Tibial nerve (tissue), 4 donors: Measurements from ENCODE around the gene AFG1L. TPM values are rescaled to one million over a fixed set of nuclear protein-coding genes. Genes with fewer than 3 reads are reported as not detected.

Experiments
- DNase-seq, 2 donors: peaks; one replicate each; pipeline ENCODE4 v3.0.0-alpha.2; 2019; ENCODE audit warnings: low spot score in 2 of 2
- H3K27ac ChIP-seq, 4 donors: fragments of 200-600 bp; sonication (generic) in 3 of 4; one replicate each; pipeline ENCODE4 v1.5.1; 2017 to 2019; ENCODE audit warnings: mild to moderate bottlenecking in 1 of 4
- H3K27me3 ChIP-seq, 2 donors: fragments of 200-600 bp; sonication (generic) in 1 of 2; one replicate each; pipeline versions ENCODE4 v1.5.1 to v1.6.0; 2017 to 2019
- H3K36me3 ChIP-seq, 3 donors: fragments of 200-600 bp; sonication (generic); one replicate each; pipeline ENCODE4 v1.5.1; 2018 to 2019
- H3K4me1 ChIP-seq, 4 donors: fragments of 200-600 bp; sonication (generic) in 3 of 4; one replicate each; pipeline ENCODE4 v1.5.1; 2017 to 2019
- H3K4me3 ChIP-seq, 4 donors: fragments of 200-600 bp; sonication (generic) in 3 of 4; one replicate each; pipeline ENCODE4 v1.5.1; 2017 to 2019; ENCODE audit warnings: mild to moderate bottlenecking in 1 of 4, moderate library complexity in 1 of 4
- H3K9me3 ChIP-seq, 4 donors: fragments of 200-600 bp; sonication (generic) in 3 of 4; one replicate each; pipeline ENCODE4 v1.5.1; 2017 to 2019
- EP300 ChIP-seq, 2 donors: sonication (generic); formaldehyde crosslinking; IDR thresholded peaks; one replicate each; pipeline ENCODE4 v1.6.1; 2017; ENCODE audit warnings: antibody characterized with exemption in 2 of 2, mild to moderate bottlenecking in 1 of 2
- POLR2A ChIP-seq, 2 donors: fragments of 450-650 bp; IDR thresholded peaks; one replicate each; pipeline ENCODE4 v1.6.1; 2017; ENCODE audit warnings: antibody characterized with exemption in 2 of 2, mild to moderate bottlenecking in 2 of 2, moderate library complexity in 2 of 2
- WGBS, 2 donors: methylation state at CpG; one replicate each; pipeline ENCODE4 v1.1.5; 2018; 5-methylcytosine and 5-hydroxymethylcytosine counted together
- total RNA-seq, 4 donors: library from RNA; depleted of rRNA; stranded (reverse); fragments of >200 nt; gene quantifications; one replicate each; pipeline ENCODE4 v1.1.0, GENCODE V29; 2016
- TF ChIP-seq, protein P1 (sequence below), 5 experiments: fragments of 200-600 bp in 3 of 5; fragments of 450-650 bp in 2 of 5; sonication (generic) in 3 of 5; IDR thresholded peaks; one replicate each; pipeline ENCODE4 v1.5.1; 2016 to 2019; ENCODE audit warnings: antibody characterized with exemption in 5 of 5, mild to moderate bottlenecking in 3 of 5, moderate library complexity in 2 of 5

Gene AFG1L
- total RNA-seq, 4 donors from 2014 or later = 2.0 to 5.2 (median 4.1) TPM

DNA sequence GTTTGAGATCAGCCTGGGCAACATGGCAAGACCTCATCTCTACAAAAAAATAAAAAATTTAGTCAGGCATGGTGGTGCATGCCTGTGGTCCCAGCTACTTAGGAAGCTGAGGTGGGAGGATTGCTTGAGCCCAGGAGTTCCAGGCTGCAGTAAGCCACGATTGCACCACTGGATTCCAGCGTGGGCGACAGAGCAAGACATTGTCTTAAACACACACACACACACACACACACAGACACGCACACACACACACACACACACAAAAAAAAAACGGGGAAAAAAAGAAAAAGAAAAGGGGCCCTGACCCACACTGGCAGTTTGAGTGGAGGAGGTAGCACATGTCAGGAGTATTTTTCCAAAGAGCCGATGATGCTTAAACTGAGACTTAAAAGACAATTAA is 122.2 kb downstream of the AFG1L start:
- H3K27ac ChIP-seq = no peak overlapping the region
- no peaks in the 10 kb centered on the region for H3K36me3 ChIP-seq
- DNase-seq = no peak
- H3K4me1 ChIP-seq = no peaks in the 10 kb centered on the region
- TF ChIP-seq EP300 (IDR thresholded peaks at IDR 0.05) (no peak), POLR2A (IDR thresholded peaks at IDR 0.05) (no peak)
- TF ChIP-seq, protein P1, sequence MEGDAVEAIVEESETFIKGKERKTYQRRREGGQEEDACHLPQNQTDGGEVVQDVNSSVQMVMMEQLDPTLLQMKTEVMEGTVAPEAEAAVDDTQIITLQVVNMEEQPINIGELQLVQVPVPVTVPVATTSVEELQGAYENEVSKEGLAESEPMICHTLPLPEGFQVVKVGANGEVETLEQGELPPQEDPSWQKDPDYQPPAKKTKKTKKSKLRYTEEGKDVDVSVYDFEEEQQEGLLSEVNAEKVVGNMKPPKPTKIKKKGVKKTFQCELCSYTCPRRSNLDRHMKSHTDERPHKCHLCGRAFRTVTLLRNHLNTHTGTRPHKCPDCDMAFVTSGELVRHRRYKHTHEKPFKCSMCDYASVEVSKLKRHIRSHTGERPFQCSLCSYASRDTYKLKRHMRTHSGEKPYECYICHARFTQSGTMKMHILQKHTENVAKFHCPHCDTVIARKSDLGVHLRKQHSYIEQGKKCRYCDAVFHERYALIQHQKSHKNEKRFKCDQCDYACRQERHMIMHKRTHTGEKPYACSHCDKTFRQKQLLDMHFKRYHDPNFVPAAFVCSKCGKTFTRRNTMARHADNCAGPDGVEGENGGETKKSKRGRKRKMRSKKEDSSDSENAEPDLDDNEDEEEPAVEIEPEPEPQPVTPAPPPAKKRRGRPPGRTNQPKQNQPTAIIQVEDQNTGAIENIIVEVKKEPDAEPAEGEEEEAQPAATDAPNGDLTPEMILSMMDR (IDR thresholded peaks at IDR 0.05) = no peak
- no peak overlapping the region for H3K4me3 ChIP-seq
- no peaks in the 10 kb centered on the region for H3K27me3 ChIP-seq
- 68 to 80% methylated on average over 6 of the region's 6 CpGs for WGBS, 2 donors
- peaks cover 0 to 12% (median 0%) of the 10 kb centered on the region in 4 donors for H3K9me3 ChIP-seq

DNA sequence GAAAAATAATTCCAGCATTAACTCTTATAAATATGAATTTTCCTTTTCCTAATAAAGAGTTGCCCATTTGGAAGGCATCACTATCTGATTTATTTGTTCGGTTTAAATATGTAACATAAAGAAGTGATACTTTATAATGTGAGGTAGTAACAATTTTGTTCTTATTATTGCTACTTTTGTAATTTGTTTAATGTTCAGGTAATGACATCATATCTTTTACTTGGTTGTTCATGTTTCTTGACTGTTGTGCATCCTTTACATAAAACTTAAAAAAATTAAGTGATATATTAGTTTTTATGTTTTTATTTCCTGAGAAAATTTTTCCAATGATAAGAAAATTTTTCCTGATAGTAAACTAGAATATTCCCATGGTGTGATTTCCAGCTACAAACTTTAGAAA is 124.6 kb downstream of the AFG1L start:
- Histone ChIP-seq H3K4me3 (no peak overlapping the region), H3K4me1 (no peaks in the 10 kb centered on the region), H3K36me3 (no peaks in the 10 kb centered on the region), H3K27ac (no peak overlapping the region), H3K9me3 (peaks cover 0 to 12% (median 0%) of the 10 kb centered on the region in 4 donors), H3K27me3 (no peaks in the 10 kb centered on the region)
- TF ChIP-seq POLR2A (IDR thresholded peaks at IDR 0.05) (no peak), EP300 (IDR thresholded peaks at IDR 0.05) (no peak)
- TF ChIP-seq, protein P1 (IDR thresholded peaks at IDR 0.05) = no peak
- WGBS, 2 donors = 94 to 98% methylated on average over 1 of the region's 1 CpG
- DNase-seq = no peak

DNA sequence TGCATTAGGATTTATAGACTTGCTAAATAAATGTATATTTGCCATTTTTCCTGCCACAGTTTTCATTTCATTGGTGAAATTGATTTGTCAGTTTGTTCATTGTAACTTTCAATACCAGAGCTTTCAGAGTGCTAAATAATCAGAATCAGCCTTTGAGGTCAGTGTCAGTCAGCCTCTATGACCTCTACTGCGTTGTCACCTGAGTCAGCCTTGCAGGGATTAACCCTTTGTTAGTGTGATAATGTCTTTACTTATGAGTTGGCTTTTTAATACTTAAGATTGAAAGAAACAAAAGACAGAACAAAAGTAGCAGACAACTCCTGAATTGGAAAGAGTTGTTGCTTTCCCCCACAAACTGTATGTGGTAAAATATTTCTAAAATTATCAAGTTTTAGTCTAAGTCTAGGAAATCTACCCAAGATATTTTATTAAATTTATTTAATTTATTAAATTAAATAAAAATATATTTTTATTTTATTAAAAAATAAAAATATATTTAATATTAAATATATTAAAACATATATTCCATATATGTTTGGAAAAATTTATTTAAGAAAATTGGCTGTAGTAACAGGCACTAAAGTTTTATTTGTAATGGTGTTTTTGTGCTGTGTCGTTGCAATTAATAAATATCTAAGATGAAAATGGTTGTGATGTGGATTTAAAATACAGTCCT is 125.2 kb downstream of the AFG1L start:
- peaks cover 0 to 11% (median 0%) of the 10 kb centered on the region in 4 donors for H3K9me3 ChIP-seq
- no peak overlapping the region for H3K27ac ChIP-seq
- DNase-seq = no peak
- no peak overlapping the region for H3K4me3 ChIP-seq
- TF ChIP-seq EP300 (IDR thresholded peaks at IDR 0.05) = no peak
- TF ChIP-seq, protein P1 (IDR thresholded peaks at IDR 0.05) = no peak
- no peak for TF ChIP-seq POLR2A (IDR thresholded peaks at IDR 0.05)
- no peaks in the 10 kb centered on the region for H3K36me3 ChIP-seq
- WGBS, 2 donors = 63 to 66% methylated on average over 2 of the region's 2 CpGs
- H3K27me3 ChIP-seq = no peaks in the 10 kb centered on the region
- no peaks in the 10 kb centered on the region for H3K4me1 ChIP-seq

DNA sequence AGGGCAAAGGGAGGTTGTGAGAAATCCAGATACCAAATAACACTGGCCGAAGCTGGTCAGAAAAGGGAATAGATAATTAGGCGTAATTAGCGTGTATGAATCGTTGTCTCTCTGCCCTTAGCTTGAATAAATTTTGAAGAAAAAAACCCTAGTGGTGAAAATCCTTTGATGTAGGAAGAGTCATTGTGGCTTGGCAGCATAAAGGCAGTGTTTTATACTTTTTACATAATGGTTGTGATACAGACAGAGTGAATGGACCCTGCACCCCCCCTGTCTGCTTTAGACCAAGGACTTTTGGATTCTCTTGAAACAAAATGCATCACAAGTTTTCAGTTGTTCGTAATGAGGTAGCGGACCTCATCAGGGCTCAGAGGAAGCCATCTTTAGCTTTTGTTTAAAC is 126.5 kb downstream of the AFG1L start:
- DNase-seq = no peak
- WGBS, 2 donors = 79 to 82% methylated on average over 6 of the region's 6 CpGs
- peaks cover 0 to 2% (median 0%) of the 10 kb centered on the region in 4 donors for H3K9me3 ChIP-seq
- H3K36me3 ChIP-seq = no peaks in the 10 kb centered on the region
- H3K27me3 ChIP-seq = no peaks in the 10 kb centered on the region
- no peak overlapping the region for H3K27ac ChIP-seq
- H3K4me3 ChIP-seq = no peak overlapping the region
- H3K4me1 ChIP-seq = no peaks in the 10 kb centered on the region
- TF ChIP-seq EP300 (IDR thresholded peaks at IDR 0.05) (no peak), POLR2A (IDR thresholded peaks at IDR 0.05) (no peak)
- TF ChIP-seq, protein P1 (IDR thresholded peaks at IDR 0.05) = no peak

DNA sequence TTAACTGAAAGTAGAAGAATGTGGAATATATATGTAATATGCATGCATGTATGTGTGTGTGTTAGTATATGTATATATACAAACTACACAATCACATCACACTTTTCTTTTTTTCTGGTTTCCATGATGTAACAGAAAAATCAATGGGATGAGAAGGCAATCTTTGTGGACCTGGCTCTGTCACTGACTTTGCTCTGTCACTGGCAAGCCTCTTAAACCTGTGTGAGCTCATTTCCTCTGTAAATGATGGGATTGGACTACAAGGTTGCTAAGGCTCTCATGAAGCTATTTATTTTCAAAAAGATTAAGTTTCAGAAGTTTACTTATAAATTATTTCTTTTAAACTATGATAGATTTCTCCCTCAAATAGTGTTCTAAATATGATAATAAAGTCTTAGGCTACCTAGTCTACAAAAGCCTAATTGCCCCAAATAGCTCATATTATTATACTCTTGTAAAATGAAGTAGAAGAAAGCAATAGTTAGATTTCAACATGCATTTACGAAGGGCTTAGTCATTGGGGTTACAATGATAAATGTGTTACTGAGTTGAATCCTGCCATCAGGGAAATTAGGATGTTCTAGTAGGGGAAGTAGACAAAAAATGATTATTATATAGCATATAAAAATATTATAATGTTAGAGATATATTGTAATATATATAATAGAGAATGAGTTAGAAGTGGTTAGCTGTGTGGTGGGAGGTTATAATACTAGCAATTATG is 129.3 kb downstream of the AFG1L start:
- Histone ChIP-seq H3K4me1 (no peaks in the 10 kb centered on the region), H3K27ac (no peak overlapping the region), H3K9me3 (no peaks in the 10 kb centered on the region), H3K36me3 (peaks cover 0 to 5% (median 0%) of the 10 kb centered on the region in 3 donors), H3K27me3 (no peaks in the 10 kb centered on the region), H3K4me3 (no peak overlapping the region)
- no peak for TF ChIP-seq EP300 (IDR thresholded peaks at IDR 0.05)
- WGBS, 2 donors = 84 to 91% methylated on average over 1 of the region's 1 CpG
- DNase-seq = no peak
